ENCODE results near the gene BTBD7.

GRCh38 chr14:93343797-93344196 is 11.0 kb upstream of the BTBD7 start:
- TF ChIP-seq CTCF (IDR thresholded peaks at IDR 0.05) (no peak), POLR2A (IDR thresholded peaks at IDR 0.05) (no peak)
